HG03565 (cell line): ENCODE results near the gene ZNF579.

ENCODE experiments used
- ATAC-seq: cut with Tn5 transposase; IDR thresholded peaks from one replicate; pipeline ENCODE4 v1.9.1; 2021; ENCODE audit warnings: mild to moderate bottlenecking, moderate library complexity; ENCODE audit not compliant: unreplicated experiment

Gene ZNF579, protein sequence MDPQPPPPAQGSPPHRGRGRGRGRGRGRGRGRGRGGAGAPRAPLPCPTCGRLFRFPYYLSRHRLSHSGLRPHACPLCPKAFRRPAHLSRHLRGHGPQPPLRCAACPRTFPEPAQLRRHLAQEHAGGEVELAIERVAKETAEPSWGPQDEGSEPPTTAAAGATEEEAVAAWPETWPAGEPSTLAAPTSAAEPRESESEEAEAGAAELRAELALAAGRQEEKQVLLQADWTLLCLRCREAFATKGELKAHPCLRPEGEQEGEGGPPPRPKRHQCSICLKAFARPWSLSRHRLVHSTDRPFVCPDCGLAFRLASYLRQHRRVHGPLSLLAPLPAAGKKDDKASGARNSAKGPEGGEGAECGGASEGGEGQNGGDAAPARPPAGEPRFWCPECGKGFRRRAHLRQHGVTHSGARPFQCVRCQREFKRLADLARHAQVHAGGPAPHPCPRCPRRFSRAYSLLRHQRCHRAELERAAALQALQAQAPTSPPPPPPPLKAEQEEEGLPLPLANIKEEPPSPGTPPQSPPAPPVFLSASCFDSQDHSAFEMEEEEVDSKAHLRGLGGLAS

DNA sequence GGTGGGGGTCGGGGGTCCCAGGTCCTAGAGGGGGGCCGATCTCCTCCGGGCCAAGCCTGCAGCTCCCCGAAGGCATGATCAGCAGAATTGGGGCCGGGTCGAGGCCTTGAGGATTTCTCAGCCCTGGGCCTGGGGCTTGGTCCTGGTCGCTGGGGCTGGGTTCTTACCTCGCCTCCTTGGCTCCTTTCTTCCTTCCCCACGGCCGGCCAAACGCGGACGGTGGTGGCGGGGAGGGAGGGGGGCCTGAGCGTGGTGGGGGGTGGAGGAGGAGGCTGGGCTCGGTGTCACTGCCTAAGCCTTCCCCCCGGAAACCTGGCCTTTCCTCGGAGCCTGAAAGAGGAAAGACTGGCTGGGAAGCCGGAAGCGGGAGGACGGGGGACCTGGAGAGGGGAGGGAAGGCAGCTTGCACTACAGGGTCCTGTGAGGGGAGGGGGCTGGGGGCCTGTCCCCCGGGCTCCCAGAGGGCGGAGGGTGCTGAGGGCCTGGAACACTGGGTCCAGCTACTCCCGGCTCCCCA is at the start of gene ZNF579:
Gene ZNF579, minus strand, starts transcription at position 221 of the 517 bp plus-strand sequence. CDS start 1,209 bp downstream, outside the sequence.
- no peak for ATAC-seq

DNA sequence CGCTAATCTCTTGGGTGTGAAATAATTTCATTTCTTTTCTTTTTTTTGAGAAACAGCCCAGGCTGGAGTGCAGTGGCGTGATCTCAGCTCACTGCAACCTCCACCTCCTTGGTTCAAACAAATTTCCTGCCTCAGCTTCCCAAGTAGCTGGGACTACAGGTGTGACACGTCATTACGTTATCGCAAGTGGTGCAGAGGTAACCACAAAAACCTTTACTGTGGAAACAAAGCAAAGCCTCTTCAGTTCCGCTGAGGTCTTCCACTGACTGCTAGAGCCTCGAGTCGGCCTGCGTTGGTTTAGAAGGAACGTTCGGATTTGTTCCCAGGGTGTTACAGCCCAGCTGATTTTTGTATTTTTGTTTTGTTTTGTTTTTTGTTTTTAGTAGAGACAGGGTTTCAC is 45.7 kb upstream of the ZNF579 start:
- ATAC-seq, result no peak

DNA sequence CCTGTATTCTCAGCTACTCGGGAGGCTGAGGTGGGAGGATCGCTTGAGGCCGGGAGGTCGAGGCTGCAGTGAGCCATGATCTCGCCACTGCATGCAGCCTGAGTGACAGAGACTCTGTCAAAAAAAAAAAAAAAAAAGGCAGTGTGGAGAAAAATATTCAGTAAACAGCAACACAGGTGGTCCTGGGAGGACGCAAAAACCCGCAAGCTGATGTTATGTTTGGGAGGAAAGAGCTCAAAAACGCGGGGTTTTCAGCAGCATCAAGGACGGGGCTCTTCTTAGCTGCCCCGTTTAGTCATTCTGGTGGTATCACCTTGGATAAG is 44.3 kb upstream of the ZNF579 start:
- ATAC-seq, result no peak

DNA sequence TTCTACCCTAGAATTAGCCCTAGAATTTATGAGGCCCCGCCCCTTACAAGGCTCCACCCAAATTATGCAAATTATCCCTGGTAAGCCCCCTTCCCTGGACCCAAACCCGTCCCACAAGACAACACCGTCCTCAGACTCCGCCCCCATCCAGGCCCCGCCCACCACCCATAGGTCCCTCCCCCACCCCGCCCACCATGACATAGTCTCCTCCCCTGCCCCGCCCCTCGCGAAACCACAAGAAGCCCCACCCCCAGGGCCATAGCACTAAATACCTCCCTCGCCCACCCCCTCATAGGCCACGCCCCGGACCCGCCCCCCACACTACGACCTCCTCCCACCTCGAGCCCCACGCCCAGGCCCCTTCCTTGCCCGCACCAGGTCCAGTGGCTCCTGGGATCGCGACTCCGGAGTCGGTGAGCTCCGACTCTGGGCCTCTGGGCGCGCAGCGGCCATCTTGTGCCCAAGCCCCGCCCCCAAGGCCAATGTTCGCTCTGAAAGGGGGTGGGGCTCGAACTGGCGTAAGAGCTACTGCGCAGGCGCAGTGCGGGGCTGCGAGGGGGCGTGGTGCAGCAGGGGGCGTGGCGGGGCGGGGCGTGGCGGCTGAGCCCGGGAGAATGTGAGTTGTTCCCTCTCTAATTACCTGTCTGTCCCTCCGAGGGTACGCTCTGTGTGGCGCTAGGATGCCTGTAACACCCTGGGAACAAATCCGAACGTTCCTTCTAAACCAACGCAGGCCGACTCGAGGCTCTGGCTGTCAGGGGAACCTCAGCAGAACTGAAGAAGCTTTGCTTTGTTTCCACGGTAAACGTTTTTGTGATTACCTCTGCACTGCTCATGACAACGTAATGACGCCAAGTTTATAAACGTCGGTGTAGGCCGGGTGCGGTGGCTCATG is 43.7 kb upstream of the ZNF579 start, which contains the start of gene ZNF784:
Gene ZNF784, minus strand, starts transcription at position 458 of the 895 bp plus-strand sequence. Its CDS starts 5 bp downstream, at position 453.
- ATAC-seq, result peak; percentile 33

DNA sequence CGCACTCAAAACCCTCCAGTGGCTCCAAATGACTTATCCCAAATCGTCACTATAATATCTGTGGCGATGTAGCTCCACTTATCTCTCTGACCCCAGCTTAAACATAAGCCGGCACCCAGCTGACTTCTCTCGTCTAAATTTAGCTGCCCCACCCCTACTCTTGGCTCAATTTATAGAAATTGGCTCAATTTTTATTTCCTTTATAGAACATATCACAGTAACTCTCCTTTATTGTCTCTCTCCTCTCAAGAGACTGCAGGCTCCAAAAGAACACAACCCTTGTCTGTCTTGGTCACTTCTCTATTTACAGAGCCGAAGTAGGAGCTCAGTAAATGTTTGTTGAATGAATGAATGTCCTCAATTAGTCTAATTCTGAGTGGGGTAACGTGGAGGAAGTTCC is 42.9 kb upstream of the ZNF579 start:
- no peak for ATAC-seq

DNA sequence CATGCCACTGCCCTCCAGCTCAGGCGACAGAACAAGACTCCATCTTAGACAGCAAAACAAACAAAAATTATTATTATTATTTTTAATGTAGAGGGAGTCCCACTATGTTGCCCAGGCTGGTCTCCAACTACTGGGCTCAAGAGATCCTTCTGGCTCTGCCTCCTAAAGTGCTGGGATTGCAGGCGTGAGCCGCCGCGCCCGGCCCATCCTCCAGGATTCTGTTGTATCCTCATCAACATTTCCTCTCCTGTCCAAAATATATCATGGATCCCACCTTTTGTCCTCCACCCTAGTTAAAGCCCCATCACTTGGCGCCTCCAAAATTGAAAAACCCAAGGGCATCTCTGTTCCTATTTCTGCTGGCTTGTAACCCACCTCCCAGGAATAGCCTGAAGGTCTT is 42.5 kb upstream of the ZNF579 start:
- ATAC-seq, result no peak

DNA sequence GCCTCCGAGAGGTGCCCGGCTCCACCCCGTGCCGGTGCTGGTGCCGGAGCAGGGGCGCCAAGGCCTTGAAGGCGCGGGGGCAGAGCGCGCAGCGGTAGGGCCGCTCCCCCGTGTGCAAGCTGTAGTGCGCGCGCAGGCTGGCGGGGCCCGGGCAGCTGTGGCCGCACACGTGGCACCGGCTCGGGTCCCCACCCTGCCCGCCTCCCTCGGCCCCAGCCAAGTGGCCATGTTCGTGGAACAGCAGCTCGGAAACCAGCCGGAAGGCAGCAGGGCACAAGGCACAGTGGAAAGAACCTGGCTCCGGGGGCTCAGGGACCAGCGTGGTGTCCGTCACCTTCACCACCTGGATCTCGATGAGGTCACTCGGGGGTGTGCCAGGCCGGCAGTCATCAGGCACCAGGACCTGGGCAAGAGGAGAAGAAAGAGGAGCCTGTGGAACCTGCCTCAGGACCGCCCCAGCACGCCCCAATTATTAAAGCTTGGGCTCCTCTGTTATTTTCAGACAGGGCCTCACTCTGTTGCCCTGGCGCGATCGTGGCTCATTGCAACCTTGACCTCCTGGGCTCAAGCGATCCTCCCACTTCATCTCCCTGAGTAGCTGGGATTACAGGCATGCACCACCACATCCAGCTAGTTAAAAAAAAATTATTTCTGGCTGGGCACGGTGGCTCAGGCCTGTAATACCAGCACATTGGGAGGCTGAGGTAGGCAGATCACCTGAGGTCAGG is 41.8 kb upstream of the ZNF579 start:
- ATAC-seq, result no peak

DNA sequence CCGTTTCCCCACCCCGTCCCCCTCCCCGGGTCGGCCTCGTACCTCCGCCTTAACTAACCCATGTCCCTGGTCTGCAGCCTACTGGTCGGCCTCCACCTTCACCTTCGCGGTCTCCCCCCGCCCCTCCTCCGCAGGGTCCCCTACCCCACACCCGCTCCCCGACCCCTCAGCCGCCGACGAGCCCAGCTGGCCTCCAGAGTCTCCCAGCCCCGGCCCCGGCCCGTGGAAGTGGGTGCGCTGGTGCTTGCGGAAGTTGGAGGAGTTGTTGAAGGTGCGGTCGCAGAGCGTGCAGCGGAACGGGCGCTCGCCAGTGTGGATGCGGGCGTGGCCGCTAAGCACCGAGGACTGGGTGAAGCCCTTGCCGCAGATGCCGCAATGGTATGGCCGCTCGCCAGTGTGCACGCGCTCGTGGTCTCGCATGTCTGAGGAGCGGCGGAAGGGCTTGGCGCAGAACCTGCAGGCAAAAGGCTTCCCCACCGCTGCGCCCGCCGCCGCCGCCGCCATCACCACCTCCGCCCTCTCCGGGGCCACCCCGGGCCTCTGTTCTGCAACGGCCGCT is 41.1 kb upstream of the ZNF579 start:
- no peak for ATAC-seq

DNA sequence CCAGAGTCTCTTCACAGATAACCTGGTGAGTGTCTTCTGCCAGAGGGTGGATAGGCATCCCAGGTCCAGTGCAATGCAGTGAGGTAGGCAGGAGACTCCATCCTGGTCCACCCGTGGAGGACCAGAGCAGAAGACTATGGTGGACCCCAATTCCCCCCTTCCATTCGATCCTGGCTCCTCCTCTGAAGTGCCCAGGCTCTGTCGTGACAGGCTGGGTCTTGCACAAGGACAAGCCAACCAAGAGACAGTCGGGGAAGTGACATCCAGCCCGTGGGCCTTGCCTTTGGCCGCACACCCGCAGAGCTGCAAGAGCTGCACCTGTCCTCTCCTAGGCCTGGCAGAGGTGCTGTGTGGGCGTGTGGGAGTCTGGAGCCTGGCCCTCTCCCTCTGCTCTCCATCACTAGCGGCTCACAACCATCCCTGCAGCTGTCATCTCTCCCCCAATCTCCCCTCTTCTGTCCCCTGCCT is 40.6 kb upstream of the ZNF579 start:
- no peak for ATAC-seq

DNA sequence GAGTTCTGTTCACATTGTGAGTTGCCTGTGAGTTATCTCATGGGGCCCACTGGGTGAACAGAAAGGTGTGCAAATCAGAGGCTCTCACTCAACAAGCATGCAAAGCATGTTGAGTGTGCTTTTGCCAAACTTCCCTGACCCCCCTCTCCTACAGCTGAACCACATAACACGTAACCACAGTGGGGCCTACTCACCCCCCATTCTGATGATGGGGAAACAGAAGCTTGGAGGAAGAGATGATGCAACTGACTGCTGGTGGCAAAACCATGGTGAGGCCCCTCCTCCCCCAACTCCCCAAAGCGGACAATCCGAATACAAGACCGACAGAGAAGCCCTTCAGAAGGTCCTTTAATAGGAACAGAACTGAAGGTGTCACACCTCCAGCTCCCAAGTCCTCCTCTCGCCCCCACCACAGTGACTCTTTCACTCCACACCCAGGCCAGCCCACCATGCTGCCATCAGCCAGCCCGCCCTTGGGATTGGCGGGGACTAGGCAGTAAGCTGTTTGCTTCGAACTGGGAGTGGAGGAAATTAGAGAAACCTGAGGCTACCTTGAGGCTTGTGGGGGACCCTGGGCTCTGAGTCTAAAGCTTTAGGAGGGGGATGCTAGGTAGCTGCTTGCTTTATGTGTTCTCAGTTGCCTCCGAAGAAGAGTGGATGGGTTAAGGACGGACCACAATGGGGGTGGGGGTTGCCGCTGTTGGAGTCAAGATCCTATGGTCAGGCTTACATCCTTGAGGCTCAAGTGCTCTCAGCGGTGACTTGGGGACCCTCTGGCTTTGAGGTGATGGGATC is 40.0 kb upstream of the ZNF579 start:
- ATAC-seq, result no peak

DNA sequence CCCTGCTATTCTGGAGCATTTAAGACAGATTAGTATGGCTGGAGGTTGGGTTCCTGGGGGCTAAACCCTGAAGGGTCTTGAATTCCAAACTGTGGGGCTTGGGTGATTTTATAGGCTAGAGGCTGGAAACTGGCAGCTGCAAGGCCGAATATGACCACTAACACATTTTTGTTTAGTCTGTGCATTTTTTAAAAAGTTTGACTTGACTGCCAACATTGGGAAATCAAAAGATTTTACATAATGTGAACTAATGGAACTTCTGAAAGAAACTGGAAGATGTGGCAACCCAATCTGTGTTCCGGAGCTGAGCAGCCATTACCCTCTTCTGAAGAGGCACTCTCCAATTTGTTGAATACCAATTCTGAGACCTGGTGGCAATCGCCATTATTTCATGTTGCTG is 38.6 kb upstream of the ZNF579 start:
- no peak for ATAC-seq

DNA sequence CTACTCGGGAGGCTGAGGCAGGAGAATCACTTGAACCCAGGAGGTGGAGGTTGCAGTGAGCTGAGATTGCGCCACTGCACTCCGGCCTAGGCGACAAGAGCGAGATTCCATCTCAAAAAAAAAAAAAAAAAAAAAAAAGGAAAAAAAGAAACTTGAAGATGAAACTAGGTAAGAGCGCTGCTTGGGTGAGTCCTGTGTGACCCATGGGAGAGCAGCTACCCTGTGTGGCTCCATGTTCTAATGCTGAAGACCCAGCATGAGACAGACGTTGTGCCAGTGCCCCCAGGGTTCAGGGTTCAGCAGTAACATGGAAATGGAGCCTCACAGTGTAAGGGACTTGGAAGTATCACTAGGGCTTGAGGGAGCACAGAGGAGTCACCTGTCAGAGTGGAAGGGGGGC is 37.8 kb upstream of the ZNF579 start:
- ATAC-seq, result no peak

DNA sequence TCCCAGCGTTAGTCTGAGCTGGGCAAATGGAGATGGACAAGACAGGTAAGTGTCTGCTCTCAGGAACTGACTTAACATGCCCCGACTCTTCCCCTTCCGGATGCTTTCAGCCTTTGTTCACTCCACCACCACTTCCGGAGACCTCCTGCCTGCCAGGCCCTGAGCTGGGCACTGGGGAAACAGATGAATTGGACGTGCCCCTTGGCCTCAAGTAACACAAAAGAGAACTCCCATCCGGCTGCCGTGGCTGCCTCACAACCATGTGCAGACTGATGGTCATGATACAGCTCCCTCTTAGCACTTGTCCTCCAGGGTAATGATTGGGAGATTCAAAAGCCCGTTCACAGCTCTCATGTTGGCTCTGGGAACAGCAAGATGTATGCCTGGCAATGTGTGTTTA is 36.8 kb upstream of the ZNF579 start:
- ATAC-seq, result no peak

DNA sequence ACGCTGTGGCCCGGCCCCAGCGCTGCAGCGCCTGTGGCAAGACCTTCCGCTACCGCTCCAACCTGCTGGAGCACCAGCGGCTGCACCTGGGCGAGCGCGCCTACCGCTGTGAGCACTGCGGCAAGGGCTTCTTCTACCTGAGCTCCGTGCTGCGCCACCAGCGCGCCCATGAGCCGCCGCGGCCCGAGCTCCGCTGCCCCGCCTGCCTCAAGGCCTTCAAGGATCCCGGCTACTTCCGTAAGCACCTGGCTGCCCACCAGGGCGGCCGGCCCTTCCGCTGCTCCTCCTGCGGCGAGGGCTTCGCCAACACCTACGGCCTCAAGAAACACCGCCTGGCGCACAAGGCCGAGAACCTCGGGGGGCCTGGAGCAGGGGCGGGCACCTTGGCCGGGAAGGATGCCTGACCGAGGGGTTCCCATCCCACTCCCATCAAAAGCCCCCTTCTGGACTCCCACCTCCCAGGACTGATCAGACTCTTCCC is 35.8 kb upstream of the ZNF579 start:
- no peak for ATAC-seq

DNA sequence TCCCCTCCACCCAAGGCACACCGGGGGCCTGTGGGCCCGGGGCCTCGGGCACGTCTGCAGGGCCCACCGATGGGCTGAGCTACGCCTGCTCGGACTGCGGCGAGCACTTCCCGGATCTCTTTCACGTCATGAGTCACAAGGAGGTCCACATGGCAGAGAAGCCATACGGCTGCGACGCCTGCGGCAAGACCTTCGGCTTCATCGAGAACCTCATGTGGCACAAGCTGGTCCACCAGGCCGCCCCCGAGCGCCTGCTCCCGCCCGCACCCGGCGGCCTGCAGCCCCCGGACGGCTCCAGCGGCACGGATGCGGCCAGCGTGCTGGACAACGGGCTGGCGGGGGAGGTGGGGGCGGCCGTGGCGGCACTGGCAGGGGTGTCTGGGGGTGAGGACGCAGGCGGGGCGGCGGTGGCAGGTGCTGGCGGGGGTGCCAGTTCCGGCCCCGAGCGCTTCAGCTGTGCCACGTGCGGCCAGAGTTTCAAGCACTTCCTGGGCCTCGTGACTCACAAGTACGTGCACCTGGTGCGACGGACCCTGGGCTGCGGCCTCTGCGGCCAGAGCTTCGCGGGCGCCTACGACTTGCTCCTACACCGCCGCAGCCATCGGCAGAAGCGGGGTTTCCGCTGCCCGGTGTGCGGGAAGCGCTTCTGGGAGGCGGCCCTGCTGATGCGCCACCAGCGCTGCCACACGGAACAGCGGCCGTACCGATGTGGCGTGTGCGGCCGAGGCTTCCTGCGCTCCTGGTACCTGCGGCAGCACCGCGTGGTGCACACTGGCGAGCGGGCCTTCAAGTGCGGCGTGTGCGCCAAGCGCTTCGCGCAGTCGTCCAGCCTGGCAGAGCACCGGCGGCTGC is 35.1 kb upstream of the ZNF579 start:
- no peak for ATAC-seq

DNA sequence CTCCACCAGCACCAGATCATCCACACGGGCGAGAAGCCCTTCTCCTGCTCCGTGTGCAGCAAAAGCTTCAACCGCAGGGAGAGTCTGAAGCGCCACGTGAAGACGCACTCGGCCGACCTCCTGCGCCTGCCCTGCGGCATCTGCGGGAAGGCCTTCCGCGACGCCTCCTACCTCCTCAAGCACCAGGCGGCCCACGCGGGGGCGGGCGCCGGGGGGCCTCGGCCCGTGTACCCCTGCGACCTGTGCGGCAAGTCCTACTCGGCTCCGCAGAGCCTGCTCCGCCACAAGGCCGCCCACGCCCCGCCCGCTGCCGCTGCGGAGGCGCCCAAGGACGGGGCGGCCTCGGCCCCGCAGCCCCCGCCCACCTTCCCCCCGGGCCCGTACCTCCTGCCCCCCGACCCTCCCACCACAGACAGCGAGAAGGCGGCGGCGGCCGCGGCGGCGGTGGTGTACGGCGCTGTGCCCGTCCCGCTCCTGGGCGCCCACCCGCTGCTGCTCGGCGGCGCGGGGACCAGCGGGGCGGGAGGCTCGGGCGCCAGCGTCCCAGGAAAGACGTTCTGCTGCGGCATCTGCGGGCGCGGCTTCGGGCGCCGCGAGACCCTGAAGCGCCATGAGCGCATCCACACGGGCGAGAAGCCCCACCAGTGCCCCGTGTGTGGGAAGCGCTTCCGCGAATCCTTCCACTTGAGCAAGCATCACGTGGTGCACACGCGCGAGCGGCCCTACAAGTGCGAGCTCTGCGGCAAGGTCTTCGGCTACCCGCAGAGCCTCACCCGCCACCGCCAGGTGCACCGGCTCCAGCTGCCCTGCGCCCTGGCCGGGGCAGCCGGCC is 34.3 kb upstream of the ZNF579 start:
- no peak for ATAC-seq

DNA sequence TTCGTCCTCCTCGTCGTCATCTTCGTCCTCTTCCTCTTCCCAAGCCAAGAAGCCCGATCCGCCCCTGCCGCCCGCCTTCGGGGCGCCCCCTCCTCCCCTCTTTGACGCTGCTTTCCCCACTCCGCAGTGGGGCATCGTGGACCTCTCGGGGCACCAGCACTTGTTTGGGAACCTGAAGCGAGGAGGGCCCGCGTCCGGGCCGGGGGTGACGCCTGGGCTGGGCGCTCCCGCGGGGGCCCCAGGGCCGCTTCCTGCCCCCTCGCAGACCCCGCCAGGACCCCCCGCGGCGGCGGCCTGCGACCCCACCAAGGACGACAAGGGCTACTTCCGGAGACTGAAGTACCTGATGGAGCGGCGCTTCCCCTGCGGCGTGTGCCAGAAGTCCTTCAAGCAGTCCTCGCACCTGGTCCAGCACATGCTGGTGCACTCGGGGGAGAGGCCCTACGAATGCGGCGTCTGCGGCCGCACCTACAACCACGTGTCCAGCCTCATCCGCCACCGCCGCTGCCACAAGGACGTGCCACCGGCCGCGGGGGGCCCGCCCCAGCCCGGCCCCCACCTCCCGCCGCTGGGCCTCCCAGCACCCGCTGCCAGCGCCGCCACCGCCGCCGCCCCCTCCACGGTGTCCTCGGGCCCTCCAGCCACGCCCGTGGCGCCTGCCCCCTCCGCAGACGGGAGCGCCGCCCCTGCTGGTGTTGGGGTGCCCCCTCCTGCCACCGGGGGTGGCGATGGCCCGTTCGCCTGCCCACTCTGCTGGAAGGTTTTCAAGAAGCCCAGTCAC is 33.5 kb upstream of the ZNF579 start:
- ATAC-seq, result no peak
